Thyroid gland (tissue), 4 donors: Measurements from ENCODE around the gene ADCY1. TPM values are rescaled to one million over a fixed set of nuclear protein-coding genes. Genes with fewer than 3 reads are reported as not detected.

ENCODE experiments used
- DNase-seq, 2 donors: peaks; one replicate each; pipeline ENCODE4 v3.0.0-alpha.2; 2019
- H3K27ac ChIP-seq, 3 donors: fragments of 200-600 bp; sonication (generic); 1 replicate in 2 of 3; 2 replicates in 1 of 3; pipeline ENCODE4 v1.5.1; 2016 to 2019; ENCODE audit warnings: mild to moderate bottlenecking in 1 of 3, moderate library complexity in 1 of 3
- H3K27me3 ChIP-seq: fragments of 200-600 bp; sonication (generic); one replicate; pipeline ENCODE4 v1.5.1; 2019
- H3K36me3 ChIP-seq, 2 donors: fragments of 200-600 bp; sonication (generic); one replicate each; pipeline ENCODE4 v1.5.1; 2016 to 2019
- H3K4me1 ChIP-seq, 2 donors: fragments of 200-600 bp; sonication (generic); one replicate each; pipeline ENCODE4 v1.5.1; 2017 to 2019
- H3K4me3 ChIP-seq, 3 donors: fragments of 200-600 bp; sonication (generic); replicated peaks in 1 of 3; 1 replicate in 2 of 3; 2 replicates in 1 of 3; pipeline ENCODE4 v1.5.1; 2016; ENCODE audit warnings: mild to moderate bottlenecking in 1 of 3
- H3K9me3 ChIP-seq: fragments of 200-600 bp; sonication (generic); one replicate; pipeline ENCODE4 v1.5.1; 2017
- CTCF ChIP-seq, 6 experiments: fragments of 200-600 bp in 3 of 6; fragments of 450-650 bp in 3 of 6; sonication (generic) in 3 of 6; IDR thresholded peaks; one replicate each; pipeline ENCODE4 v1.5.1; 2016 to 2019; ENCODE audit warnings: antibody characterized with exemption in 6 of 6, mild to moderate bottlenecking in 2 of 6, inconsistent platforms in 1 of 6, moderate library complexity in 1 of 6
- POLR2A ChIP-seq, 2 donors: fragments of 450-650 bp; IDR thresholded peaks; one replicate each; pipeline ENCODE4 v1.6.1; 2017; ENCODE audit warnings: antibody characterized with exemption in 2 of 2, mild to moderate bottlenecking in 2 of 2, moderate library complexity in 1 of 2
- WGBS, 2 donors: methylation state at CpG; one replicate each; pipeline ENCODE4 v1.1.5; 2017; 5-methylcytosine and 5-hydroxymethylcytosine counted together
- intact Hi-C: fragments of 100-400 bp; cut with DNase I; formaldehyde crosslinking; loops from one replicate; pipeline ENCODE4 v1.15.1; 2023
- total RNA-seq, 4 donors: library from RNA; depleted of rRNA; stranded (reverse); fragments of >200 nt; gene quantifications; one replicate each; pipeline ENCODE4 v1.2.3, GENCODE V29; 2016

The ADCY1 gene
- total RNA-seq, 4 donors from 2014 or later = 5.8 to 11.6 (median 7.7) TPM

- H3K27me3 ChIP-seq = no peaks in the 10 kb centered on the region
- H3K27ac ChIP-seq = no peak overlapping the region
- intact Hi-C loops = no loop called here
- DNase-seq = no peak
- TF ChIP-seq POLR2A (IDR thresholded peaks at IDR 0.05) = no peak
- TF ChIP-seq CTCF (IDR thresholded peaks at IDR 0.05) = no peak
- H3K36me3 ChIP-seq = no peaks in the 10 kb centered on the region
- WGBS, 2 donors = 84 to 90% methylated on average over 9 of the region's 9 CpGs
- H3K4me3 ChIP-seq = no peak overlapping the region
- H3K9me3 ChIP-seq = no peaks in the 10 kb centered on the region
- no peaks in the 10 kb centered on the region for H3K4me1 ChIP-seq
Observed at GRCh38 chr7:45626441-45627430, 52.6 kb downstream of the ADCY1 start.

GRCh38 chr7:45627691-45628456, 53.7 kb downstream of the ADCY1 start:
- no peak for TF ChIP-seq POLR2A (IDR thresholded peaks at IDR 0.05)
- Histone ChIP-seq H3K36me3 (no peaks in the 10 kb centered on the region), H3K27ac (no peak overlapping the region), H3K4me1 (no peaks in the 10 kb centered on the region), H3K27me3 (no peaks in the 10 kb centered on the region), H3K9me3 (no peaks in the 10 kb centered on the region), H3K4me3 (no peak overlapping the region)
- WGBS, 2 donors = 93 to 94% methylated on average over 7 to 8 of the region's 8 CpGs
- intact Hi-C loops = no loop called here
- DNase-seq = no peak

GRCh38 chr7:45631569-45631968, 57.4 kb downstream of the ADCY1 start:
- Histone ChIP-seq H3K4me3 (no peak overlapping the region), H3K36me3 (no peaks in the 10 kb centered on the region), H3K27me3 (no peaks in the 10 kb centered on the region), H3K27ac (no peak overlapping the region), H3K4me1 (no peaks in the 10 kb centered on the region), H3K9me3 (no peaks in the 10 kb centered on the region)
- no peak for DNase-seq
- WGBS, 2 donors = 96 to 100% methylated on average over 1 of the region's 1 CpG
- TF ChIP-seq CTCF (IDR thresholded peaks at IDR 0.05) (no peak), POLR2A (IDR thresholded peaks at IDR 0.05) (no peak)
- intact Hi-C loops = no loop called here

- H3K9me3 ChIP-seq = no peaks in the 10 kb centered on the region
- intact Hi-C loops = no loop called here
- H3K27ac ChIP-seq = no peak overlapping the region
- no peaks in the 10 kb centered on the region for H3K36me3 ChIP-seq
- H3K27me3 ChIP-seq = no peaks in the 10 kb centered on the region
- no peaks in the 10 kb centered on the region for H3K4me1 ChIP-seq
- H3K4me3 ChIP-seq = no peak overlapping the region
- TF ChIP-seq CTCF (IDR thresholded peaks at IDR 0.05) (no peak), POLR2A (IDR thresholded peaks at IDR 0.05) (no peak)
- no peak for DNase-seq
- WGBS, 2 donors = 94 to 96% methylated on average over 3 of the region's 3 CpGs
Observed at GRCh38 chr7:45636733-45637132, 62.6 kb downstream of the ADCY1 start.

- no peaks in the 10 kb centered on the region for H3K36me3 ChIP-seq
- no peaks in the 10 kb centered on the region for H3K4me1 ChIP-seq
- H3K27me3 ChIP-seq = no peaks in the 10 kb centered on the region
- no peak for DNase-seq
- TF ChIP-seq POLR2A (IDR thresholded peaks at IDR 0.05) (no peak), CTCF (IDR thresholded peaks at IDR 0.05) (no peak)
- no peaks in the 10 kb centered on the region for H3K9me3 ChIP-seq
- no peak overlapping the region for H3K27ac ChIP-seq
- no peak overlapping the region for H3K4me3 ChIP-seq
- intact Hi-C loops = no loop called here
- 70 to 72% methylated on average over 2 of the region's 2 CpGs for WGBS, 2 donors
Observed at GRCh38 chr7:45638916-45639315, 64.7 kb downstream of the ADCY1 start.
